Ishikawa (cell line): ENCODE data around the gene PRTN3.

Source experiments
- CEBPB ChIP-seq: IDR thresholded peaks from 2 replicates; pipeline ENCODE4 v1.6.1; 2012
- CREB1 ChIP-seq: IDR thresholded peaks from 2 replicates; pipeline ENCODE4 v1.6.1; 2012; ENCODE audit warnings: low read depth
- EGR1 ChIP-seq: IDR thresholded peaks from 2 replicates; pipeline ENCODE4 v1.6.1; 2012
- EP300 ChIP-seq: IDR thresholded peaks from 2 replicates; pipeline ENCODE4 v1.6.1; 2012; ENCODE audit warnings: borderline replicate concordance
- FOXM1 ChIP-seq: IDR thresholded peaks from 2 replicates; pipeline ENCODE4 v1.6.1; 2012; ENCODE audit warnings: low read depth, borderline replicate concordance
- MAX ChIP-seq: IDR thresholded peaks from 2 replicates; pipeline ENCODE4 v1.6.1; 2012
- NFIC ChIP-seq: IDR thresholded peaks from 2 replicates; pipeline ENCODE4 v1.6.1; 2012
- RAD21 ChIP-seq: IDR thresholded peaks from 2 replicates; pipeline ENCODE4 v1.6.1; 2012; ENCODE audit warnings: low read depth
- REST ChIP-seq: IDR thresholded peaks from 2 replicates; pipeline ENCODE4 v1.6.1; 2012; ENCODE audit warnings: low read depth, mild to moderate bottlenecking
- TAF1 ChIP-seq: IDR thresholded peaks from 2 replicates; pipeline ENCODE4 v1.6.1; 2012; ENCODE audit warnings: low read depth, mild to moderate bottlenecking
- TCF12 ChIP-seq: IDR thresholded peaks from 2 replicates; pipeline ENCODE4 v1.6.1; 2012; ENCODE audit warnings: low read depth
- TEAD4 ChIP-seq: IDR thresholded peaks from 2 replicates; pipeline ENCODE4 v1.6.1; 2012
- USF1 ChIP-seq: IDR thresholded peaks from 2 replicates; pipeline ENCODE4 v1.6.1; 2012
- YY1 ChIP-seq: IDR thresholded peaks from 2 replicates; pipeline ENCODE4 v1.6.1; 2012; ENCODE audit warnings: low read depth
- ZBTB7A ChIP-seq: IDR thresholded peaks from 2 replicates; pipeline ENCODE4 v1.6.1; 2012; ENCODE audit warnings: low read depth

PRTN3 gene

GRCh38 chr19:871446-872265, 30.9 kb downstream of the PRTN3 start:
- TF ChIP-seq TEAD4, result no peak
- TF ChIP-seq EGR1, result no peak
- no peak for TF ChIP-seq ZBTB7A
- no peak for TF ChIP-seq EP300

GRCh38 chr19:872266-872951, 31.6 kb downstream of the PRTN3 start:
- TF ChIP-seq TEAD4 (no peak), TCF12 (no peak), EGR1 (no peak), EP300 (no peak), USF1 (no peak), CREB1 (no peak)

- no peak for TF ChIP-seq FOXM1
- no peak for TF ChIP-seq ZBTB7A
- TF ChIP-seq NFIC, result no peak
- TF ChIP-seq EGR1, result no peak
- no peak for TF ChIP-seq RAD21
- no peak for TF ChIP-seq TEAD4
- TF ChIP-seq MAX, result no peak
- no peak for TF ChIP-seq EP300
- TF ChIP-seq TCF12, result no peak
- TF ChIP-seq CREB1, result no peak
- no peak for TF ChIP-seq TAF1
- no peak for TF ChIP-seq REST
- TF ChIP-seq YY1, result no peak
- TF ChIP-seq USF1, result no peak
- TF ChIP-seq CEBPB, result no peak
Measured at GRCh38 chr19:873084-873483, 32.3 kb downstream of the PRTN3 start.

GRCh38 chr19:873561-874041, 32.8 kb downstream of the PRTN3 start:
- TF ChIP-seq EP300 (no peak), RAD21 (no peak), NFIC (no peak), ZBTB7A (no peak), CREB1 (no peak), MAX (no peak), TEAD4 (no peak), EGR1 (no peak), YY1 (no peak), REST (no peak)

GRCh38 chr19:875265-875879, 34.6 kb downstream of the PRTN3 start:
- TF ChIP-seq USF1 (no peak), RAD21 (no peak), CEBPB (no peak), REST (no peak), EP300 (no peak), EGR1 (no peak), TCF12 (no peak), TAF1 (no peak), ZBTB7A (no peak), MAX (no peak), TEAD4 (no peak), NFIC (no peak), YY1 (no peak), FOXM1 (no peak), CREB1 (no peak)
